ENCODE data around the gene SUSD3.

The SUSD3 gene

GRCh38 chr9:93058355-93059010 lies at the start of gene SUSD3:
SUSD3 (plus strand) TSS chr9:93058701; CDS start chr9:93058743, 42 bp downstream.
- DNase-seq (ENCODE audit: low spot score), result peak; percentile 92

GRCh38 chr9:93009337-93010015 lies 49.0 kb upstream of the SUSD3 start:
- no peak for DNase-seq (ENCODE audit: low spot score)

More at GRCh38 chr9:93058355-93059010, at the start of gene SUSD3:
- TF ChIP-seq CTCF (IDR thresholded peaks at IDR 0.05; ENCODE audit: extremely low read depth, missing control alignments), result no peak

GRCh38 chr9:93010056-93010455 lies 48.4 kb upstream of the SUSD3 start:
- DNase-seq (ENCODE audit: low spot score), result no peak

More at GRCh38 chr9:93009337-93010015, 49.0 kb upstream of the SUSD3 start:
- TF ChIP-seq CTCF (IDR thresholded peaks at IDR 0.05; ENCODE audit: extremely low read depth, missing control alignments), result no peak

GRCh38 chr9:93010704-93011103 lies 47.8 kb upstream of the SUSD3 start:
- no peak for DNase-seq (ENCODE audit: low spot score)

More at GRCh38 chr9:93010056-93010455, 48.4 kb upstream of the SUSD3 start:
- no peak for TF ChIP-seq CTCF (IDR thresholded peaks at IDR 0.05; ENCODE audit: extremely low read depth, missing control alignments)

GRCh38 chr9:93011114-93011513 lies 47.4 kb upstream of the SUSD3 start:
- no peak for TF ChIP-seq CTCF (IDR thresholded peaks at IDR 0.05; ENCODE audit: extremely low read depth, missing control alignments)
- DNase-seq (ENCODE audit: low spot score), result no peak

More at GRCh38 chr9:93010704-93011103, 47.8 kb upstream of the SUSD3 start:
- no peak for TF ChIP-seq CTCF (IDR thresholded peaks at IDR 0.05; ENCODE audit: extremely low read depth, missing control alignments)

GRCh38 chr9:93012963-93013855 lies 45.3 kb upstream of the SUSD3 start:
- DNase-seq (ENCODE audit: low spot score), result no peak
- TF ChIP-seq CTCF (IDR thresholded peaks at IDR 0.05; ENCODE audit: extremely low read depth, missing control alignments), result no peak
